Endodermal cell (in vitro differentiated cells): ENCODE measurements around the gene TRHDE. TPM values are rescaled to one million over a fixed set of nuclear protein-coding genes. Genes with fewer than 3 reads are reported as not detected.

Source experiments
- DNase-seq: peaks from one replicate; pipeline ENCODE4 v3.0.0-alpha.2; 2017
- H3K27ac ChIP-seq: 2 replicates; pipeline ENCODE4 v1.5.1; 2013; ENCODE audit warnings: mild to moderate bottlenecking, low read depth, low read length, moderate library complexity
- H3K27me3 ChIP-seq: 2 replicates; pipeline ENCODE4 v1.6.1; 2013; ENCODE audit warnings: mild to moderate bottlenecking, low read length, moderate library complexity; ENCODE audit not compliant: insufficient read depth, control insufficient read depth, poor library complexity, severe bottlenecking
- H3K36me3 ChIP-seq: 2 replicates; pipeline ENCODE4 v1.7.0; 2013; ENCODE audit warnings: mild to moderate bottlenecking, low read length, moderate library complexity; ENCODE audit not compliant: control insufficient read depth, insufficient read depth
- H3K4me1 ChIP-seq: one replicate; pipeline ENCODE4 v1.7.0; 2013; ENCODE audit warnings: low read length; ENCODE audit not compliant: control insufficient read depth, insufficient read depth
- H3K4me3 ChIP-seq: 2 replicates; pipeline ENCODE4 v1.5.1; 2013; ENCODE audit warnings: mild to moderate bottlenecking, low read length, moderate library complexity
- H3K9ac ChIP-seq: 2 replicates; pipeline ENCODE4 v1.6.1; 2013; ENCODE audit warnings: mild to moderate bottlenecking, low read length, moderate library complexity; ENCODE audit not compliant: poor library complexity, severe bottlenecking; ENCODE audit errors: extremely low read depth
- H3K9me3 ChIP-seq: 2 replicates; pipeline ENCODE4 v1.6.1; 2013; ENCODE audit warnings: mild to moderate bottlenecking, low read length, moderate library complexity; ENCODE audit not compliant: control insufficient read depth
- H3K27ac Mint-ChIP-seq: 2 replicates; pipeline ENCODE4 v1.8.0; 2020; ENCODE audit warnings: mixed read lengths
- H3K27me3 Mint-ChIP-seq: 2 replicates; pipeline ENCODE4 v1.8.0; 2021; ENCODE audit warnings: mild to moderate bottlenecking, mixed read lengths; ENCODE audit not compliant: insufficient read depth
- H3K36me3 Mint-ChIP-seq: 2 replicates; pipeline ENCODE4 v1.8.0; 2020; ENCODE audit warnings: low read depth, mixed read lengths
- H3K4me1 Mint-ChIP-seq: 2 replicates; pipeline ENCODE4 v1.8.0; 2020; ENCODE audit warnings: mixed read lengths
- H3K4me3 Mint-ChIP-seq: 2 replicates; pipeline ENCODE4 v1.8.0; 2020; ENCODE audit warnings: mild to moderate bottlenecking, moderate library complexity, mixed read lengths
- H3K9me3 Mint-ChIP-seq: 2 replicates; pipeline ENCODE4 v1.8.0; 2020; ENCODE audit warnings: mild to moderate bottlenecking, mixed read lengths
- CTCF ChIP-seq: fragments of 200-600 bp; sonication (generic); conservative IDR thresholded peaks from 2 replicates; pipeline ENCODE4 v1.5.0; 2021; ENCODE audit warnings: antibody characterized with exemption, mild to moderate bottlenecking
- WGBS, 2 experiments: methylation state at CpG; one replicate each; pipeline versions ENCODE4 v1.1.5 to v1.1.7; 2013; ENCODE audit warnings: missing lambda C conversion rate in 2 of 2, mixed read lengths in 1 of 2; ENCODE audit not compliant: insufficient coverage in 1 of 2, insufficient read length in 1 of 2; 5-methylcytosine and 5-hydroxymethylcytosine counted together
- total RNA-seq, 2 donors: library from RNA; stranded (reverse); fragmentation: NEBNext Ultra II Directional in 1 of 2; extraction: Animal tissue kit (Norgen Biotek cat#: 25700) in 1 of 2; gene quantifications; 2 replicates in 1 of 2; 3 replicates in 1 of 2; pipeline ENCODE4 v1.2.1, GENCODE V29; 2021

Gene TRHDE
- total RNA-seq, 2 donors from 2014 or later = 0.20 to 1.2 TPM

- Histone ChIP-seq H3K4me3 (no peak overlapping the region), H3K9me3 (no peaks in the 10 kb centered on the region), H3K27me3 (no peaks in the 10 kb centered on the region), H3K9ac (no peak overlapping the region), H3K4me1 (peaks cover 13% of the 10 kb centered on the region), H3K27ac (no peak overlapping the region), H3K36me3 (no peaks in the 10 kb centered on the region)
- Mint-ChIP-seq H3K4me3 (no peak overlapping the region), H3K4me1 (peaks cover 24% of the 10 kb centered on the region), H3K36me3 (no peaks in the 10 kb centered on the region), H3K27me3 (no peaks in the 10 kb centered on the region), H3K9me3 (no peaks in the 10 kb centered on the region), H3K27ac (no peak overlapping the region)
- no peak for TF ChIP-seq CTCF
- no peak for DNase-seq
- 86% methylated on average over 1 of the region's 1 CpG; no CpG with 5 or more reads in 1 of the 2 experiments for whole genome bisulfite sequencing, 2 experiments
Observed at GRCh38 chr12:72549184-72549583, 277.0 kb downstream of the TRHDE start.

GRCh38 chr12:72560003-72560769, 288.0 kb downstream of the TRHDE start:
- Histone ChIP-seq H3K27ac (no peak overlapping the region), H3K4me3 (no peak overlapping the region), H3K36me3 (no peaks in the 10 kb centered on the region), H3K9me3 (no peaks in the 10 kb centered on the region), H3K4me1 (no peaks in the 10 kb centered on the region), H3K27me3 (no peaks in the 10 kb centered on the region), H3K9ac (no peak overlapping the region)
- peak; percentile 55 for DNase-seq
- Mint-ChIP-seq H3K9me3 (no peaks in the 10 kb centered on the region), H3K27ac (no peak overlapping the region), H3K4me1 (no peaks in the 10 kb centered on the region), H3K36me3 (no peaks in the 10 kb centered on the region), H3K4me3 (no peak overlapping the region), H3K27me3 (no peaks in the 10 kb centered on the region)
- peak; percentile 64 for TF ChIP-seq CTCF
- 96 to 100% methylated on average over 1 to 4 of the region's 4 CpGs for WGBS, 2 experiments

GRCh38 chr12:72570601-72571000, 298.4 kb downstream of the TRHDE start:
- Histone ChIP-seq H3K9ac (no peak overlapping the region), H3K9me3 (no peaks in the 10 kb centered on the region), H3K4me3 (no peak overlapping the region), H3K4me1 (no peaks in the 10 kb centered on the region), H3K36me3 (no peaks in the 10 kb centered on the region), H3K27me3 (no peaks in the 10 kb centered on the region), H3K27ac (no peak overlapping the region)
- peak; percentile 80 for TF ChIP-seq CTCF
- no peak overlapping the region for H3K4me3 Mint-ChIP-seq
- no peaks in the 10 kb centered on the region for H3K36me3 Mint-ChIP-seq
- no peaks in the 10 kb centered on the region for H3K4me1 Mint-ChIP-seq
- no peaks in the 10 kb centered on the region for H3K27me3 Mint-ChIP-seq
- no peaks in the 10 kb centered on the region for H3K9me3 Mint-ChIP-seq
- H3K27ac Mint-ChIP-seq = no peak overlapping the region
- DNase-seq = peak; percentile 78
- 82% methylated on average over 5 to 6 of the region's 7 CpGs for WGBS, 2 experiments
